Endothelial cell (in vitro differentiated cells): ENCODE results near the gene VAV2. TPM values are rescaled to one million over a fixed set of nuclear protein-coding genes. Genes with fewer than 3 reads are reported as not detected.

Source experiments
- DNase-seq: peaks from one replicate; pipeline ENCODE4 v3.0.0; 2021; ENCODE audit warnings: low spot score
- H3K27ac Mint-ChIP-seq: one replicate; pipeline ENCODE4 v1.8.0; 2021; ENCODE audit warnings: mixed read lengths, inconsistent platforms; ENCODE audit not compliant: unreplicated experiment
- H3K27me3 Mint-ChIP-seq: one replicate; pipeline ENCODE4 v1.8.0; 2021; ENCODE audit warnings: mild to moderate bottlenecking, moderate library complexity, mixed read lengths, inconsistent platforms; ENCODE audit not compliant: unreplicated experiment
- H3K36me3 Mint-ChIP-seq: one replicate; pipeline ENCODE4 v1.8.0; 2021; ENCODE audit warnings: mild to moderate bottlenecking, low read depth, mixed read lengths, inconsistent platforms; ENCODE audit not compliant: unreplicated experiment
- H3K4me1 Mint-ChIP-seq: one replicate; pipeline ENCODE4 v1.8.0; 2021; ENCODE audit warnings: mild to moderate bottlenecking, mixed read lengths, inconsistent platforms; ENCODE audit not compliant: unreplicated experiment
- H3K4me3 Mint-ChIP-seq: one replicate; pipeline ENCODE4 v1.8.0; 2021; ENCODE audit warnings: mild to moderate bottlenecking, mixed read lengths, inconsistent platforms; ENCODE audit not compliant: unreplicated experiment
- H3K9me3 Mint-ChIP-seq: one replicate; pipeline ENCODE4 v1.8.0; 2021; ENCODE audit warnings: mixed read lengths, inconsistent platforms; ENCODE audit not compliant: unreplicated experiment
- CTCF ChIP-seq: fragments of 200-600 bp; sonication (generic); IDR thresholded peaks from one replicate; pipeline ENCODE4 v1.5.0; 2021; ENCODE audit warnings: antibody characterized with exemption; ENCODE audit not compliant: unreplicated experiment
- total RNA-seq: library from RNA; stranded (reverse); fragmentation: NEBNext Ultra II Directional; extraction: Animal tissue kit (Norgen Biotek cat#: 25700); gene quantifications from one replicate; pipeline ENCODE4 v1.2.1, GENCODE V29; 2021; ENCODE audit not compliant: unreplicated experiment

The VAV2 gene
- total RNA-seq, 1 donor from 2014 or later: 27.2 TPM

DNA sequence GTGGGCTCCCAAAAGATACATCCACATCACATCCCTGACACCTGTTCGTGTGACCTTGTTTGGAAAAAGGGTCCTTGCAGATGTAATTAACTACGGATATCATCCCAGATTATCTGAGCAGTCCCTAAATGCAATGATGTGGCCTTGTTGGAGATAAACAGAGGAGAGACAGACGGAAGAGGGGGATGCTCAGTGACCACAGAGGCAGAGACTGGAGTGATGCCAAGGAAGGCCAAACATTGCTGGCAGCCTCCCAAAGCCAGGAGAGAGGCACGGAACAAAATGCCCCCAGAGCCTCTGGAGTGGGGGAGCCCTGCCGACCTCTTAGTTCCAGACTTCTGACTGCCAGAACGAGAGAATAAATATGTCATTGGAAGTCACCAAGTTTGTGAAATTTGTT lies 15.0 kb upstream of the VAV2 start:
- no peaks in the 10 kb centered on the region for H3K36me3 Mint-ChIP-seq
- no peak for TF ChIP-seq CTCF
- no peak overlapping the region for H3K4me3 Mint-ChIP-seq
- no peak overlapping the region for H3K27ac Mint-ChIP-seq
- H3K27me3 Mint-ChIP-seq: peaks cover 10% of the 10 kb centered on the region
- peaks cover 8% of the 10 kb centered on the region for H3K9me3 Mint-ChIP-seq
- H3K4me1 Mint-ChIP-seq: no peaks in the 10 kb centered on the region
- DNase-seq: no peak

GRCh38 chr9:134005381-134005780 lies 13.3 kb upstream of the VAV2 start:
- no peaks in the 10 kb centered on the region for H3K9me3 Mint-ChIP-seq

DNA sequence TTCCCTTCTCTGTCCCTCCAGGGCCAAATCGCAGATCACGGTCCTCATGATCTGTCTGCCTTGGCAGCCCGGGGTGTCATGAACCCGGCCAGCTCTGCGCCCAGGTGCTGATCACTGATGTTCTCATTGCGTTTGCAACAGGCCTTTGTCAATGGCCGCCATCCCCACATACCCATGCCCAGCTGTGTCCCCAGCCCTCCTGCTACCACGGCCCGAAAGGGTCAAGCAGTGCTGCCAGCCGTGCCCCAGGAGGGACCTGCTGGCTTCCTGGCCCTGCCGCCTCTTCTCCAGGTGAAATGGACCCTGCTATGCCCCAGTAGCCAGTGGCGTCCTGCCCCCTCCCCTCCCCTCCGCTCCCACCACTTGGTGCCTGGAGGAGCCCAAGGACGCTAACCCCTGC lies 12.8 kb upstream of the VAV2 start:
- DNase-seq: no peak
- H3K27me3 Mint-ChIP-seq: peaks cover 6% of the 10 kb centered on the region
- no peak overlapping the region for H3K27ac Mint-ChIP-seq
- H3K9me3 Mint-ChIP-seq: no peaks in the 10 kb centered on the region
- no peak for TF ChIP-seq CTCF
- no peaks in the 10 kb centered on the region for H3K36me3 Mint-ChIP-seq
- H3K4me3 Mint-ChIP-seq: no peak overlapping the region
- H3K4me1 Mint-ChIP-seq: no peaks in the 10 kb centered on the region

More at GRCh38 chr9:134005381-134005780, 13.3 kb upstream of the VAV2 start:
- Mint-ChIP-seq H3K36me3 (no peaks in the 10 kb centered on the region), H3K4me1 (no peaks in the 10 kb centered on the region), H3K27me3 (peaks cover 6% of the 10 kb centered on the region), H3K27ac (no peak overlapping the region), H3K4me3 (no peak overlapping the region)
- no peak for DNase-seq
- no peak for TF ChIP-seq CTCF

DNA sequence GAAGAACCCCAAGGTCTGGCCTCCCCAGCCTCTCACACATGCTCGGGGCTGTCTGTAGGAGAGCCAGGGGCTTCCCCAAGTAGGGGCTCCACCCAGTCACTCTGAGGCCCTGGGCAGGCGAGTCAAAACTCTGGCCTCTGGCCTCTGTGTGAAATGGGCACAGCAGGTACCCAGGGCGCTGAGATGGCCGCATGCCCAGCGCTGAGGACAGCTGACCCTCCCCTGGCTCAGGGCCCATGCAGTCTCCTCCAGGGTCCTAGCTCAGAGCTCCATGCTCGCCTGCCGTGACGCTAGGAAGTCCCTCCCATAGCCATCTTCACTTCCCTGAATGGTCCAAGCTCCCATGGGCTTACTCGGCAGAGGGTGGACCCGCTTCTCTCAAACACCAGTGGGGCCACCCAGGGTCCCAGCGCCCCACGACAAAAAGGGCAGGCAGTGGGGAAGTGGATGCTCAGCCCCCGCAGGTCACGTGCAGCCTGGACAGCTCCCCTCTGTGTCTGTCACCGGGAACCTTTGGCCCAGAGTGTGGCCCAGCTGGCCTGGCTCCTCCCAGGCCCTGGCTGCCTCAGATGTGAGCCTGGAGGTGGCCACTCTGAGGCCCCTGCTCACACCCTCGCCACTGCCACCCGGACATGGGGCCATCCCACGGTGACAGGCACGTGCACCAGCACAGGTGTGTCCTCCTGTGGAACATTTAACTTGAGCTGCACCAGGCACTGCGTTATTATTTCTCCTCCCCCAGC lies 12.2 kb upstream of the VAV2 start:
- no peak for DNase-seq
- H3K27me3 Mint-ChIP-seq: peaks cover 6% of the 10 kb centered on the region
- no peak overlapping the region for H3K27ac Mint-ChIP-seq
- H3K9me3 Mint-ChIP-seq: no peaks in the 10 kb centered on the region
- no peak overlapping the region for H3K4me3 Mint-ChIP-seq
- H3K36me3 Mint-ChIP-seq: no peaks in the 10 kb centered on the region
- no peak for TF ChIP-seq CTCF
- no peaks in the 10 kb centered on the region for H3K4me1 Mint-ChIP-seq

DNA sequence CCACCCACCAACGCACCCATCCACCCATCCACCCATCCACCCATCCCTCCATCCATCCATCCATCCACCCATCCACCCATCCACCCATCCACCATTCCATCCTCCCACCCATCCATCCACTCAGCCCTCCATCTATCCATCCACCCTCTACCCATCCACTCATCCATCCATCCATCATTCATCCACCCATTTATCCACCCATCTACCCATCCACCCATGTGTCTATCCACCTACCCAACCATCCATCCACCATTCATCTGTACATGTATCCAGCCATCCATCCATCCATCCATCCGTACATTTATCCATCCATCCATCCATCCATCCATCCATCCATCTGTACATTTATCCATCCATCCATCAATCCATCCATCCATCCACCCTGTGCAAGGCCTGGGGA lies 11.1 kb upstream of the VAV2 start:
- DNase-seq: no peak
- Mint-ChIP-seq H3K36me3 (no peaks in the 10 kb centered on the region), H3K4me3 (no peak overlapping the region), H3K4me1 (no peaks in the 10 kb centered on the region), H3K27me3 (peaks cover 6% of the 10 kb centered on the region), H3K9me3 (no peaks in the 10 kb centered on the region), H3K27ac (no peak overlapping the region)
- TF ChIP-seq CTCF: no peak
